HepG2 (cell line): ENCODE measurements around the gene HYPK. TPM values are rescaled to one million over a fixed set of nuclear protein-coding genes. Genes with fewer than 3 reads are reported as not detected.
A peak's percentile ranks its signal among the peaks of the same experiment; 100 is the strongest.

Experiments used
- ELF1 ChIP-seq: sonication (generic); formaldehyde crosslinking; IDR thresholded peaks from 2 replicates; pipeline ENCODE4 v1.4.0; 2020; ENCODE audit warnings: missing genetic modification reagents
- GABPA ChIP-seq, 2 experiments: IDR thresholded peaks; 2 replicates each; pipeline ENCODE4 v1.6.1; 2011 to 2016; ENCODE audit warnings: low read depth in 2 of 2, low read length in 1 of 2, missing biosample characterization in 1 of 2, missing genetic modification characterization in 1 of 2
- IRF2 ChIP-seq: IDR thresholded peaks from 2 replicates; pipeline ENCODE4 v1.6.1; 2018; ENCODE audit warnings: missing genetic modification reagents, missing compliant biosample characterization
- NR3C1 ChIP-seq: sonication (generic); formaldehyde crosslinking; IDR thresholded peaks from 2 replicates; pipeline ENCODE4 v1.4.0; 2020; ENCODE audit warnings: missing genetic modification reagents
- PHB2 ChIP-seq: fragments of 450-650 bp; IDR thresholded peaks from 2 replicates; pipeline ENCODE4 v1.6.1; 2018; ENCODE audit not compliant: partially characterized antibody
- SALL2 ChIP-seq: sonication (generic); formaldehyde crosslinking; IDR thresholded peaks from 2 replicates; pipeline ENCODE4 v1.8.1; 2023; ENCODE audit warnings: mild to moderate bottlenecking, missing genetic modification reagents, inconsistent platforms
- SMAD9 ChIP-seq: sonication (generic); formaldehyde crosslinking; IDR thresholded peaks from 2 replicates; pipeline ENCODE4 v1.5.1; 2020; ENCODE audit warnings: mild to moderate bottlenecking, missing genetic modification reagents
- SP2 ChIP-seq: sonication (generic); formaldehyde crosslinking; IDR thresholded peaks from 2 replicates; pipeline ENCODE4 v1.5.1; 2020; ENCODE audit warnings: mild to moderate bottlenecking, missing genetic modification reagents
- SRSF4 ChIP-seq: fragments of 200-400 bp; formaldehyde crosslinking; IDR thresholded peaks from one replicate; pipeline ENCODE4 v1.6.1; 2018; ENCODE audit warnings: mild to moderate bottlenecking, low read depth, low read length, moderate library complexity; ENCODE audit not compliant: poor library complexity, severe bottlenecking
- TBL1XR1 ChIP-seq: fragments of 150-350 bp; IDR thresholded peaks from 2 replicates; pipeline ENCODE4 v1.6.1; 2014; ENCODE audit warnings: borderline replicate concordance, low read length; ENCODE audit not compliant: partially characterized antibody
- TBX2 ChIP-seq: sonication (generic); formaldehyde crosslinking; IDR thresholded peaks from 2 replicates; pipeline ENCODE4 v1.5.0; 2020; ENCODE audit warnings: missing genetic modification reagents, mild to moderate bottlenecking, borderline replicate concordance
- TSC22D2 ChIP-seq: sonication (generic); formaldehyde crosslinking; IDR thresholded peaks from 2 replicates; pipeline ENCODE4 v1.5.1; 2020; ENCODE audit warnings: missing genetic modification reagents, mild to moderate bottlenecking, borderline replicate concordance
- ZNF317 ChIP-seq: sonication (generic); formaldehyde crosslinking; IDR thresholded peaks from 2 replicates; pipeline ENCODE4 v1.5.0; 2020; ENCODE audit warnings: mild to moderate bottlenecking, missing genetic modification reagents
- ZNF510 ChIP-seq: sonication (generic); formaldehyde crosslinking; IDR thresholded peaks from 2 replicates; pipeline ENCODE4 v1.4.0; 2020; ENCODE audit warnings: low read depth, mild to moderate bottlenecking, missing genetic modification reagents
- ZNF7 ChIP-seq: IDR thresholded peaks from 2 replicates; pipeline ENCODE4 v1.6.1; 2016; ENCODE audit warnings: missing biosample characterization, missing genetic modification reagents
- ZNF773 ChIP-seq: sonication (generic); formaldehyde crosslinking; IDR thresholded peaks from 2 replicates; pipeline ENCODE4 v1.4.0; 2020; ENCODE audit warnings: missing genetic modification reagents, borderline replicate concordance
- ZNF782 ChIP-seq: sonication (generic); formaldehyde crosslinking; IDR thresholded peaks from 2 replicates; pipeline ENCODE4 v1.4.0; 2020; ENCODE audit warnings: missing genetic modification reagents, mild to moderate bottlenecking, borderline replicate concordance
- ZSCAN30 ChIP-seq: sonication (generic); formaldehyde crosslinking; IDR thresholded peaks from 2 replicates; pipeline ENCODE4 v1.5.0; 2020; ENCODE audit warnings: mild to moderate bottlenecking, missing genetic modification reagents
- polyA plus RNA-seq, 8 experiments: library from polyadenylated mRNA; depleted of rRNA in 3 of 8; stranded (reverse) in 7 of 8; unstranded in 1 of 8; fragments of >200 nt; fragmentation: Illumina TruSeq in 4 of 8; extraction: Trizol in 4 of 8; gene quantifications; 2 replicates each; pipeline versions ENCODE4 v1.2.1 to v1.2.3, GENCODE V29; 2011 to 2016; ENCODE audit warnings: low read depth in 4 of 8, missing spikeins in 1 of 8, mixed read lengths in 1 of 8; ENCODE audit not compliant: insufficient read depth in 1 of 8
- total RNA-seq, 5 experiments: library from RNA; depleted of rRNA; stranded (reverse); fragments of >200 nt; fragmentation: Illumina TruSeq; extraction: Trizol; gene quantifications; 2 replicates each; pipeline ENCODE4 v1.2.3, GENCODE V29; 2016; ENCODE audit warnings: low read depth in 1 of 5
- TF ChIP-seq, protein P1 (sequence below), 2 experiments: sonication (generic) in 1 of 2; formaldehyde crosslinking in 1 of 2; IDR thresholded peaks; 2 replicates each; pipeline versions ENCODE4 v1.4.0 to v1.6.1; 2016 to 2020; ENCODE audit warnings: borderline replicate concordance in 1 of 2, low read depth in 1 of 2, mild to moderate bottlenecking in 1 of 2, missing genetic modification reagents in 1 of 2
- TF ChIP-seq, protein P2 (sequence below): IDR thresholded peaks from 2 replicates; pipeline ENCODE4 v1.6.1; 2016; ENCODE audit warnings: control low read depth
- TF ChIP-seq, protein P3 (sequence below): sonication (generic); formaldehyde crosslinking; IDR thresholded peaks from 2 replicates; pipeline ENCODE4 v1.5.0; 2020; ENCODE audit warnings: mild to moderate bottlenecking, missing genetic modification reagents

Gene HYPK
- total and polyA plus RNA-seq, 2 of the 13 experiments (the other 11 are each of a cell fraction or from before 2014, with no cell fraction given), result 13.5 to 16.5 TPM

DNA sequence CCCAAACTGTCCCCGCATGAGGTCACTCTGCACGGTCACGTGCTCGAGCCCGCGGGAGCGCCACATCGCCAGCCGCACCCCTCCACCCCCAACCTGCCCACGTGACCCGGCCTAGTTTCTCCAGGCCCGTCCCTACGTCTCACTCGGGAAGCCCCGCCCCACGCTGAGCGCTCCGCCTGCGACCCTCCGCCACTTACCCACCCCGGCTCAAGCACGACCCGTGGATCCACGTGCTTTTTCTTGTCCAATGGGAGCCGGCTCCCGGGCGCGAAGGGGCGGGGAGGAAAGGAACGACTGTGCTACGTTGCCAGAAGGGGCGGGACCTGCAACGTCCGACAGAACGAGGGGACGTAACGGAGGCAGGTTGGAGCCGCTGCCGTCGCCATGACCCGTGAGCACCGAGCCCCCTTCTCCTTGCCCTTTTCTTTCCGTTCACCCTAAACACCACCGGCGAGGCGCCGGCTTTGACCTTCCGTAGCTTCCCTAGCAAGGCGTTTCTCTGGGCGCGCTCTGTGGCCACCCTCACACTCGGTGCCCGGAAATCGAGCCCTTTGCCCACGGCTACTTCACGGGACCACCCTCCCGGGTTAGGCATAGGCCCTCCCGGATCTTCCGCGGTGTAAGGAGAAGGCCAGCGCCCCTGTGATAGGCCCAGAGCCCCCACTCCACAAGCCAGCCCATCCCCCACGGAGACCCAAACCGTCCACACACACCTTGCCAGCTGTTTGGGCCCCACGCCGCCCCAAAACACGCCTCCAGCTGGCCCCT, 8.2 kb upstream of the HYPK start, which contains the start of gene SERF2 (continued):
- TF ChIP-seq TSC22D2 (CRISPR knock-in tag) (peak; percentile 5; the same call in 1 of the 2 replicates), PHB2 (no peak), TBL1XR1 (peak; percentile 56), ZNF7 (CRISPR knock-in tag) (no peak), ELF1 (CRISPR knock-in tag) (peak; percentile 40; the same call in 1 of the 2 replicates), ZSCAN30 (CRISPR knock-in tag) (no peak), SALL2 (CRISPR knock-in tag) (peak; percentile 65; the same call in 1 of the 2 replicates), SRSF4 (no peak), GABPA (IDR thresholded peaks at IDR 0.05; ENCODE audit: low read depth, low read length) (no peak), GABPA (CRISPR knock-in tag; IDR thresholded peaks at IDR 0.05; ENCODE audit: low read depth) (peak; percentile 53), TBX2 (CRISPR knock-in tag) (peak; percentile 81), SMAD9 (CRISPR knock-in tag) (no peak), SP2 (peak; percentile 63), ZNF773 (no peak), ZNF317 (CRISPR knock-in tag) (no peak; the same call in 1 of the 2 replicates), IRF2 (CRISPR knock-in tag) (0 out of 2 replicates have a peak, but pooled peaks have one; percentile 7), ZNF510 (0 out of 2 replicates have a peak, but pooled peaks have one; percentile 35), NR3C1 (CRISPR knock-in tag) (no peak), ZNF782 (CRISPR knock-in tag) (peak; percentile 67; the same call in 1 of the 2 replicates)
- TF ChIP-seq, protein P1, sequence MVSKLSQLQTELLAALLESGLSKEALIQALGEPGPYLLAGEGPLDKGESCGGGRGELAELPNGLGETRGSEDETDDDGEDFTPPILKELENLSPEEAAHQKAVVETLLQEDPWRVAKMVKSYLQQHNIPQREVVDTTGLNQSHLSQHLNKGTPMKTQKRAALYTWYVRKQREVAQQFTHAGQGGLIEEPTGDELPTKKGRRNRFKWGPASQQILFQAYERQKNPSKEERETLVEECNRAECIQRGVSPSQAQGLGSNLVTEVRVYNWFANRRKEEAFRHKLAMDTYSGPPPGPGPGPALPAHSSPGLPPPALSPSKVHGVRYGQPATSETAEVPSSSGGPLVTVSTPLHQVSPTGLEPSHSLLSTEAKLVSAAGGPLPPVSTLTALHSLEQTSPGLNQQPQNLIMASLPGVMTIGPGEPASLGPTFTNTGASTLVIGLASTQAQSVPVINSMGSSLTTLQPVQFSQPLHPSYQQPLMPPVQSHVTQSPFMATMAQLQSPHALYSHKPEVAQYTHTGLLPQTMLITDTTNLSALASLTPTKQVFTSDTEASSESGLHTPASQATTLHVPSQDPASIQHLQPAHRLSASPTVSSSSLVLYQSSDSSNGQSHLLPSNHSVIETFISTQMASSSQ (IDR thresholded peaks at IDR 0.05; ENCODE audit: low read depth), result no peak
- TF ChIP-seq, protein P1 (CRISPR knock-in tag; IDR thresholded peaks at IDR 0.05; ENCODE audit: borderline replicate concordance), result peak; percentile 33; the same call in 1 of the 2 replicates
- TF ChIP-seq, protein P2, sequence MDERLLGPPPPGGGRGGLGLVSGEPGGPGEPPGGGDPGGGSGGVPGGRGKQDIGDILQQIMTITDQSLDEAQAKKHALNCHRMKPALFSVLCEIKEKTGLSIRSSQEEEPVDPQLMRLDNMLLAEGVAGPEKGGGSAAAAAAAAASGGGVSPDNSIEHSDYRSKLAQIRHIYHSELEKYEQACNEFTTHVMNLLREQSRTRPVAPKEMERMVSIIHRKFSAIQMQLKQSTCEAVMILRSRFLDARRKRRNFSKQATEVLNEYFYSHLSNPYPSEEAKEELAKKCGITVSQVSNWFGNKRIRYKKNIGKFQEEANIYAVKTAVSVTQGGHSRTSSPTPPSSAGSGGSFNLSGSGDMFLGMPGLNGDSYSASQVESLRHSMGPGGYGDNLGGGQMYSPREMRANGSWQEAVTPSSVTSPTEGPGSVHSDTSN (CRISPR knock-in tag), result no peak
- TF ChIP-seq, protein P3, sequence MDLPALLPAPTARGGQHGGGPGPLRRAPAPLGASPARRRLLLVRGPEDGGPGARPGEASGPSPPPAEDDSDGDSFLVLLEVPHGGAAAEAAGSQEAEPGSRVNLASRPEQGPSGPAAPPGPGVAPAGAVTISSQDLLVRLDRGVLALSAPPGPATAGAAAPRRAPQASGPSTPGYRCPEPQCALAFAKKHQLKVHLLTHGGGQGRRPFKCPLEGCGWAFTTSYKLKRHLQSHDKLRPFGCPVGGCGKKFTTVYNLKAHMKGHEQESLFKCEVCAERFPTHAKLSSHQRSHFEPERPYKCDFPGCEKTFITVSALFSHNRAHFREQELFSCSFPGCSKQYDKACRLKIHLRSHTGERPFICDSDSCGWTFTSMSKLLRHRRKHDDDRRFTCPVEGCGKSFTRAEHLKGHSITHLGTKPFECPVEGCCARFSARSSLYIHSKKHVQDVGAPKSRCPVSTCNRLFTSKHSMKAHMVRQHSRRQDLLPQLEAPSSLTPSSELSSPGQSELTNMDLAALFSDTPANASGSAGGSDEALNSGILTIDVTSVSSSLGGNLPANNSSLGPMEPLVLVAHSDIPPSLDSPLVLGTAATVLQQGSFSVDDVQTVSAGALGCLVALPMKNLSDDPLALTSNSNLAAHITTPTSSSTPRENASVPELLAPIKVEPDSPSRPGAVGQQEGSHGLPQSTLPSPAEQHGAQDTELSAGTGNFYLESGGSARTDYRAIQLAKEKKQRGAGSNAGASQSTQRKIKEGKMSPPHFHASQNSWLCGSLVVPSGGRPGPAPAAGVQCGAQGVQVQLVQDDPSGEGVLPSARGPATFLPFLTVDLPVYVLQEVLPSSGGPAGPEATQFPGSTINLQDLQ (CRISPR knock-in tag), result no peak
